ENCODE data around the gene COPA. TPM values are rescaled to one million over a fixed set of nuclear protein-coding genes. Genes with fewer than 3 reads are reported as not detected.
A peak's percentile ranks its signal among the peaks of the same experiment; 100 is the strongest.

Gene COPA
- total RNA-seq, 1 experiment from 2014 or later, result 118 TPM

- Histone ChIP-seq H4K20me1 (ENCODE audit: control insufficient read depth, insufficient read depth, insufficient read length) (no peaks in the 10 kb centered on the region), H3K79me1 (ENCODE audit: insufficient read depth, low read depth, low read length, poor library complexity, severe bottlenecking) (no peaks in the 10 kb centered on the region), H3K56ac (ENCODE audit: insufficient read length, low read depth, low read length) (no peak overlapping the region), H2BK20ac (ENCODE audit: low read depth, low read length, poor library complexity, severe bottlenecking) (no peak overlapping the region), H2BK15ac (ENCODE audit: low read depth, low read length) (no peak overlapping the region), H2AK5ac (ENCODE audit: insufficient read length, low read length) (no peak overlapping the region), H2AFZ (ENCODE audit: low read length) (no peak overlapping the region), H3K9me3 (ENCODE audit: control insufficient read depth, low read depth, low read length) (no peaks in the 10 kb centered on the region), H3K79me2 (ENCODE audit: insufficient read depth, low read length) (peaks cover 5% of the 10 kb centered on the region; the same call in 1 of the 2 replicates), H4K5ac (ENCODE audit: insufficient read length, low read depth, low read length) (no peak overlapping the region), H3K18ac (ENCODE audit: insufficient read length, low read depth, low read length) (no peak overlapping the region), H3K4me1 (ENCODE audit: insufficient read depth, low read length) (0 out of 2 replicates have a peak, but pooled peaks cover 2% of the 10 kb centered on the region), H3K4ac (ENCODE audit: low read depth, low read length) (no peak overlapping the region), H3K23me2 (ENCODE audit: insufficient read length, low read depth, low read length, poor library complexity, severe bottlenecking) (peaks cover 4% of the 10 kb centered on the region), H3K4me2 (ENCODE audit: insufficient read depth, insufficient read length, low read length) (no peak overlapping the region), H2BK12ac (ENCODE audit: insufficient read length, low read depth, low read length) (no peak overlapping the region), H3K14ac (ENCODE audit: insufficient read depth, low read length) (no peak overlapping the region), H2BK5ac (ENCODE audit: insufficient read length, low read length) (no peak overlapping the region), H3K27me3 (ENCODE audit: insufficient read depth, low read length) (no peaks in the 10 kb centered on the region), H4K8ac (replicated peaks; ENCODE audit: insufficient read length, low read depth, low read length) (no peak overlapping the region), H3K9ac (ENCODE audit: extremely low read depth, insufficient read length, low read length) (no peak overlapping the region), H4K91ac (ENCODE audit: insufficient read length, low read depth, low read length) (no peak overlapping the region), H3K27ac (ENCODE audit: insufficient read length, low read depth, low read length) (no peak overlapping the region), H2BK120ac (ENCODE audit: low read depth, low read length, poor library complexity, severe bottlenecking) (no peak overlapping the region), H3K23ac (ENCODE audit: insufficient read length, low read depth, low read length) (no peak overlapping the region), H3T11ph (ENCODE audit: low read length) (no peak overlapping the region)
- no peak for TF ChIP-seq CTCF (conservative IDR thresholded peaks at IDR 0.05)
- Mint-ChIP-seq H3K9me3 (no peaks in the 10 kb centered on the region), H3K36me3 (ENCODE audit: insufficient read depth in 1 of 3, low read depth in 3 of 3) (peaks cover 21 to 48% (median 47%) of the 10 kb centered on the region in 3 experiments), H3K4me3 (peak overlapping the region; percentile 87 to 96), H3K27ac (peak overlapping the region; percentile 86 to 96 (median 86); a peak in 4 of 7 replicates), H3K27me3 (ENCODE audit: low read depth) (no peaks in the 10 kb centered on the region), H3K4me1 (peaks cover 14 to 16% of the 10 kb centered on the region in 2 experiments)
- no CpG with 5 or more reads among the region's 23 CpGs for WGBS (ENCODE audit: extremely low coverage, insufficient read length, low lambda C conversion rate)
- no peak for DNase-seq
Measured at GRCh38 chr1:160285506-160285905, 57.5 kb downstream of the COPA start.

Data from H9 (cell line).